ENCODE data around the gene OSBPL2.

DNA sequence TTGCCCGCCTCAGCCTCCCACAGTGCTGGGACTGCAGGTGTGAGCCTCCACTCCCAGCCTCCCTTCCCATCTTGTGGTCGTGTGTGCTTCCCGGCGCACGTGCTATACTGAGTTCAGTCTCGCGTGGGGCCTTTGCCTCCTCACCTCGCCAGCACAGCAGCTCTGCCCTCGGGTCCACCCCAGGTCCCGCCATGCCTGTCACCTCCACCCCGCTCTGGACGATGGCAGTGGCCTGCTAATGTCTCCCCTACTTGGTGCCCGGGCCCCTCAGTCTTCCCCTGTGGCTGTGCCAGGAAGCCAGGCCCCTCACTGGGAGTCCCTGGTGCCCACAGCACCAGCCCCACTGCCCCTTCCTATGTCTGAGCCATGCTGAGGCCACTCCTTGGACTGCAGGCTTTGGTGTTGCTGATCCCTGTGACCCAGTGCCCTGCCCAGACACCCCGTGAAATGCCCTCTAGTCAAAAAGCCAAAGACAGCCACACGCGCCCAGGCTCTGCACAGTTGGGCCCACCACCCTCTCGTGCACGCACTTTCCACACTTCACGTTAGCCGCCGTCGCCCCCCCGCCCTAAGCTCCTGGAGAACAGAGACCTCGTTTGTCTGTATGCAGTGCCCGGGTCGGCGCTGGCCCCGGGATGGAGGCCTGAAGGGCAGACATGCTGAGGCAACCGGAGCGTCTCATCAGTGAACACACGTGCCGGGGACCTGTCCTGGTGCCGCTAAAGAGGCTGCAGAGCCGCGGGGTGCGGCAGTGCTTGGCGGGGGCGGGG, 32.5 kb upstream of the OSBPL2 start:
- TF ChIP-seq SP1 (CRISPR knock-in tag; conservative IDR thresholded peaks at IDR 0.05) (no peak), ESRRA (CRISPR knock-in tag; IDR thresholded peaks at IDR 0.05; ENCODE audit: borderline replicate concordance) (no peak), EMX1 (CRISPR knock-in tag; IDR thresholded peaks at IDR 0.05) (no peak), ZNF121 (CRISPR knock-in tag; IDR thresholded peaks at IDR 0.05) (no peak)
- TF ChIP-seq, protein P1, sequence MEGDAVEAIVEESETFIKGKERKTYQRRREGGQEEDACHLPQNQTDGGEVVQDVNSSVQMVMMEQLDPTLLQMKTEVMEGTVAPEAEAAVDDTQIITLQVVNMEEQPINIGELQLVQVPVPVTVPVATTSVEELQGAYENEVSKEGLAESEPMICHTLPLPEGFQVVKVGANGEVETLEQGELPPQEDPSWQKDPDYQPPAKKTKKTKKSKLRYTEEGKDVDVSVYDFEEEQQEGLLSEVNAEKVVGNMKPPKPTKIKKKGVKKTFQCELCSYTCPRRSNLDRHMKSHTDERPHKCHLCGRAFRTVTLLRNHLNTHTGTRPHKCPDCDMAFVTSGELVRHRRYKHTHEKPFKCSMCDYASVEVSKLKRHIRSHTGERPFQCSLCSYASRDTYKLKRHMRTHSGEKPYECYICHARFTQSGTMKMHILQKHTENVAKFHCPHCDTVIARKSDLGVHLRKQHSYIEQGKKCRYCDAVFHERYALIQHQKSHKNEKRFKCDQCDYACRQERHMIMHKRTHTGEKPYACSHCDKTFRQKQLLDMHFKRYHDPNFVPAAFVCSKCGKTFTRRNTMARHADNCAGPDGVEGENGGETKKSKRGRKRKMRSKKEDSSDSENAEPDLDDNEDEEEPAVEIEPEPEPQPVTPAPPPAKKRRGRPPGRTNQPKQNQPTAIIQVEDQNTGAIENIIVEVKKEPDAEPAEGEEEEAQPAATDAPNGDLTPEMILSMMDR (IDR thresholded peaks at IDR 0.05): no peak
- TF ChIP-seq, protein P2, sequence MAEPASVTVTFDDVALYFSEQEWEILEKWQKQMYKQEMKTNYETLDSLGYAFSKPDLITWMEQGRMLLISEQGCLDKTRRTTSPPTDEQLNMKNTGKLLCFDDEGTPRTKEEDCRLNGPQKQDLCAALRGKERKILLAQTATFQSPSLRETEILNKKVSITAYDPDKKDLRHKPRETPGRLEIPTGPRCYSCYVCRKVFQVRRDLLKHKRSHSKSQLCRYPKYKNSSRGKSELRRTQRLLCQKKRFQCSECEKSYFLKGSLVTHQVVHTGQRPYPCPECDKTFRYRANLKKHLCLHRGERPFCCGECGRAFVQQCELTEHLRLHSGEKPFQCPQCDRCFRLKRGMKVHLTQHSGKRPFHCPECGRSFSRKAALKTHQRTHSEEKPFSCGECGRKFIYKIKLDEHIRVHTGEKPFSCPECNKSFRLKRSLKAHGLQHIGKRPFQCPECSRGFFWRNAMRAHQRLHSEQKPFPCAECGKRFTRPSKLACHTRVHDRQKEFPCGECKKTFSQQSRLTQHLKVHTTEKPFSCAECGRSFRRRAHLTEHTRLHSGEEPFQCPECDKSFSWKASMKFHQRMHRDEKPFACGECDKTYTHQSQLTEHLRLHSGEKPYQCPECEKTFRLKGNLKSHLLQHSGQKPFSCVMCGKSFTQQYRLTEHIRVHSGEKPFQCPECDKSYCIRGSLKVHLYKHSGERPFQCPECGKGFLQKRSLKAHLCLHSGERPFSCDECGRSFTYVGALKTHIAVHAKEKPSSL (CRISPR knock-in tag; conservative IDR thresholded peaks at IDR 0.05): no peak
- TF ChIP-seq, protein P3, sequence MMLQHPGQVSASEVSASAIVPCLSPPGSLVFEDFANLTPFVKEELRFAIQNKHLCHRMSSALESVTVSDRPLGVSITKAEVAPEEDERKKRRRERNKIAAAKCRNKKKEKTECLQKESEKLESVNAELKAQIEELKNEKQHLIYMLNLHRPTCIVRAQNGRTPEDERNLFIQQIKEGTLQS (CRISPR knock-in tag; conservative IDR thresholded peaks at IDR 0.05): no peak

Data from WTC11 (cell line).